HepG2 (cell line): Measurements from ENCODE around the gene FERMT2.

Experiments used
- ATF3 ChIP-seq: sonication (generic); formaldehyde crosslinking; IDR thresholded peaks from 2 replicates; pipeline ENCODE4 v1.4.0; 2020; ENCODE audit warnings: missing genetic modification reagents
- CHD4 ChIP-seq: fragments of 200-600 bp; sonication (generic); IDR thresholded peaks from 2 replicates; pipeline ENCODE4 v1.7.0; 2017; ENCODE audit warnings: mild to moderate bottlenecking, low read length, borderline replicate concordance
- CTCF ChIP-seq: sonication (generic); formaldehyde crosslinking; IDR thresholded peaks from 2 replicates; pipeline ENCODE4 v1.5.0; 2020; ENCODE audit warnings: mild to moderate bottlenecking, missing genetic modification reagents, moderate library complexity
- EZH2 ChIP-seq: conservative IDR thresholded peaks from 2 replicates; pipeline ENCODE4 v1.6.1; 2012; ENCODE audit warnings: mild to moderate bottlenecking, low read depth, low read length, moderate library complexity
- KLF6 ChIP-seq: IDR thresholded peaks from 2 replicates; pipeline ENCODE4 v1.8.0; 2016; ENCODE audit warnings: missing biosample characterization, missing genetic modification reagents
- MAX ChIP-seq: IDR thresholded peaks from 2 replicates; pipeline ENCODE4 v1.6.1; 2012; ENCODE audit warnings: inconsistent platforms
- MAZ ChIP-seq, 2 experiments: sonication (generic) in 1 of 2; formaldehyde crosslinking in 1 of 2; IDR thresholded peaks; 2 replicates each; pipeline versions ENCODE4 v1.5.0 to v1.6.1; 2012 to 2020; ENCODE audit warnings: low read depth in 2 of 2, mild to moderate bottlenecking in 2 of 2, borderline replicate concordance in 1 of 2, improper control_type of control experiment in 1 of 2, low read length in 1 of 2, missing genetic modification reagents in 1 of 2, moderate library complexity in 1 of 2
- NFE2L2 ChIP-seq: fragments of 150-350 bp; IDR thresholded peaks from 2 replicates; pipeline ENCODE4 v1.6.1; 2014; ENCODE audit warnings: low read length
- REST ChIP-seq, 2 experiments: IDR thresholded peaks; 2 replicates each; pipeline ENCODE4 v1.6.1; 2011 to 2012; ENCODE audit warnings: low read length in 2 of 2, borderline replicate concordance in 1 of 2, low read depth in 1 of 2, mild to moderate bottlenecking in 1 of 2, moderate library complexity in 1 of 2
- SP1 ChIP-seq, 2 experiments: fragments of 450-650 bp in 1 of 2; sonication (generic) in 1 of 2; formaldehyde crosslinking in 1 of 2; IDR thresholded peaks; 2 replicates each; pipeline versions ENCODE4 v1.4.0 to v1.6.1; 2016 to 2020; ENCODE audit warnings: missing genetic modification reagents in 1 of 2
- USF2 ChIP-seq, 2 experiments: sonication (generic) in 1 of 2; formaldehyde crosslinking in 1 of 2; IDR thresholded peaks; 2 replicates each; pipeline versions ENCODE4 v1.5.1 to v1.6.1; 2011 to 2020; ENCODE audit warnings: borderline replicate concordance in 1 of 2, low read depth in 1 of 2, low read length in 1 of 2, mild to moderate bottlenecking in 1 of 2, missing genetic modification reagents in 1 of 2, moderate library complexity in 1 of 2
- ZNF101 ChIP-seq: sonication (generic); formaldehyde crosslinking; IDR thresholded peaks from 2 replicates; pipeline ENCODE4 v1.4.0; 2020; ENCODE audit warnings: mild to moderate bottlenecking, low read depth, missing genetic modification reagents, borderline replicate concordance

GRCh38 chr14:52825085-52825484 lies 125.8 kb downstream of the FERMT2 start:
- no peak for TF ChIP-seq MAX
- no peak for TF ChIP-seq CTCF (CRISPR knock-in tag)
- TF ChIP-seq REST (IDR thresholded peaks at IDR 0.05; ENCODE audit: borderline replicate concordance in 1 of 2, low read depth in 1 of 2, low read length in 2 of 2): no peak
- TF ChIP-seq SP1 (IDR thresholded peaks at IDR 0.05): no peak
- TF ChIP-seq SP1 (CRISPR knock-in tag; IDR thresholded peaks at IDR 0.05): no peak
- no peak for TF ChIP-seq USF2 (IDR thresholded peaks at IDR 0.05; ENCODE audit: low read depth, low read length)
- no peak for TF ChIP-seq USF2 (CRISPR knock-in tag; IDR thresholded peaks at IDR 0.05; ENCODE audit: borderline replicate concordance)
- no peak for TF ChIP-seq EZH2
- TF ChIP-seq KLF6 (CRISPR knock-in tag): no peak
- no peak for TF ChIP-seq ZNF101
- TF ChIP-seq ATF3 (CRISPR knock-in tag): no peak
- TF ChIP-seq NFE2L2: no peak
- TF ChIP-seq MAZ (IDR thresholded peaks at IDR 0.05; ENCODE audit: borderline replicate concordance, low read depth, low read length): no peak
- no peak for TF ChIP-seq MAZ (CRISPR knock-in tag; IDR thresholded peaks at IDR 0.05; ENCODE audit: low read depth)
- no peak for TF ChIP-seq CHD4
